Measurements from ENCODE around the gene RNF121.

The RNF121 gene

GRCh38 chr11:71987521-71987920 is 58.7 kb downstream of the RNF121 start:
- no peak for DNase-seq (ENCODE audit: low read depth, low spot score)

DNA sequence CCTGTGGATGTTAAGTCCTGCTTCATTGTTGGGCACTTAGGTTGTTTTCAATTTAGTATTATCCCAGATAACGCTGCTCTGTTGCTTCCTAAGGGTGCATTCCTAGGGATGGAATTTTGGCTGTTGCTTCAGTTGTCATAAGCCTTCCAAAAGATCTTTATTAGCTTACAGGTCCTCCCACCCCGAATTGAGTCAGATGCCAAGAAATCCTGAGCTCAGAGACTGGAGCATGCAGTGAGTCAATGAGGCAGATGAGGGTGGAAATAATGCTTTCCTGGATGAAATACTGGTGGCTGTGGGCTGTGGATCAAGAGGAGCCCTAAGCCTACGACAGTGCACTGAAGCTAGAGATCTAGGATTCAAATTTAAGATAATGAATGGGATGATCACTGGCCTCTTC is 59.2 kb downstream of the RNF121 start:
- DNase-seq (ENCODE audit: low read depth, low spot score): no peak

- DNase-seq (ENCODE audit: low read depth, low spot score): no peak
Measured at GRCh38 chr11:71990701-71991100, 61.9 kb downstream of the RNF121 start.

GRCh38 chr11:71991494-71991893 is 62.6 kb downstream of the RNF121 start:
- DNase-seq (ENCODE audit: low read depth, low spot score): no peak

- DNase-seq (ENCODE audit: low read depth, low spot score): no peak
Measured at GRCh38 chr11:71992136-71992730, 63.4 kb downstream of the RNF121 start.

DNA sequence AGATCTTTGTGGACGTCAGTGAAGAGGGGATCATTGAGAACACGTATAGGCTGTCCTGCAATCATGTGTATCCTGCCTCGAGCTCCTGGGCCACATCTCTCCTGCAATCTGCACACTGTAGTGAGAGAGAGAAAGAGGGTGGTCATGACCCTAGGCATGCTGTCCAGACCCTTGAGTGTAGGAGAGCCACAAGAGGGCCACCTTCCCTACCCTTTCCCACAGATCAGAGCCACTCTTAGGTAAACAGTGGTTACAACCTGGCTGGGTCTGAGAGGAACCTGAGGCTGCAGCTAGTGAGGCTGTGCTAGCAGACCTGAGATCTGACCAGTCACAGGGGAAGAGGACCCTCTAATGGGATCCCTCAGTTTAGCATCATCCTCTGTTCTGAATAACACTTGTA is 65.9 kb downstream of the RNF121 start:
- DNase-seq (ENCODE audit: low read depth, low spot score): no peak

DNA sequence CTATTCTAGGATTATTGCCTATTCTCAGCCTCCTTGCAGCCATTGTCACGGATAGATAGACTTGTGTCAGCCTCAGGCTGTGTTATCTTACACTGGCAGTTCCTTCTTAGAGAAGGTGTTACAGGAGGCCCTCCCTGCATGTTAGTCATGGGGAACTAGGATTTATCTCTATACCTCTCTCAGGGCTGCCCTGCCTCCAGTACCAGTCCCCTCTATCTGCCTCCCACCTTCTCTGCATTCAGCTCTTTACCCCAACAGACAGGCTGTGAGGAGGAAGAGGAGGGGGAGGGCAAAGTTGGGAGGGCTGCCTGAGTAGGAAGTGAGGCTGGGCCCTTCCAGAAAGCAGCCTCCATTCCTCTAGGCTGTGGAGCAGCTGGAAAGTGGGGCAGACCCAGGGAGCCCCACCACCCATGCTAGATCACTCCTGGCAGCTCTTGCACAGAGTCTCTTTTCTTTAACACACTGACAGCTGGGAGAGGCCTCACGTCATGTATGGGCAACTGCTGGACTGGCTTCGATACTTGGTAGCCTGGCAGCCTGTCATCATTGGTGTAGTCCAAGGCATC is 67.0 kb downstream of the RNF121 start:
- DNase-seq (ENCODE audit: low read depth, low spot score): no peak

DNA sequence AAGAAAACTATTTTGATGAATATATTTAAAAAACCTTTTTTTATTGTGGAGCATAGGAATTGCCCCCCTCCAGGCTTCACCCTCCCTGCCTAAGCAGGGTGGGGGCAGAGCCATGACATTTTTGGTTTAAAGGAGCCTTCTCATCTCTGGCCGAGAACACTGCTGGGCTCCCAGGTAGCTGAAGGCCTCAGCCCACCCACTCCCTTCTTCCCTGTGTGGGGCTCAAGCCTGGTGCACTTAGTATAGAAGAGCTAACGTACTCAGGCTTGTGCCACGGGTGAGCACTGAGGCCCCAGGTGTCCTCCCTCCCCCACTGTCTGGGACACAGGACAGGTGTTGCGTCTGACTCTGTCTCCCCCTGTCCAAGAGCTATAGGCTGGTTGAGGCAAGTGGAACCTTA is 67.7 kb downstream of the RNF121 start:
- no peak for DNase-seq (ENCODE audit: low read depth, low spot score)

DNA sequence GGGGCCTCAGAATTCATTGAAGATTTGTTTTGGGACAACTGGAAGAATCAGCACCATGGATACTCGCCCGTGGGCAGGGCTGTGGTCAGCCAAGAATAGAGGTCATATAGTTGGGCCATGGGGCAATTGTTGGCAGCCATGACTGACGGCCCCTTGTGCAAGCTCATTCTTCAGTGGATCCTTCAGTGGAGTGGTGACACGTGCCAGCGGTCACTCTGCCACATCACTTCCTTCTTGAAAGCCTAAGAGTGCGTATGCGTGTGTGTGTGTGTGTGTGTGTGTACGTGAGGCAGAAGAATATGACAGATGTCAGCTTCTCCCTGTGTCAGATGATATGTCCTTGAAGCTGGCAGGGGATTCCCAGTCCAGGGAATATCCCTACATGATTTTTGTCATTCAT is 68.1 kb downstream of the RNF121 start:
- no peak for DNase-seq (ENCODE audit: low read depth, low spot score)

GRCh38 chr11:71997594-71997993 is 68.7 kb downstream of the RNF121 start:
- DNase-seq (ENCODE audit: low read depth, low spot score): no peak

GRCh38 chr11:71998061-71998460 is 69.2 kb downstream of the RNF121 start:
- DNase-seq (ENCODE audit: low read depth, low spot score): no peak

- no peak for DNase-seq (ENCODE audit: low read depth, low spot score)
Measured at GRCh38 chr11:71998649-71999310, 69.9 kb downstream of the RNF121 start, which contains the start of gene IL18BP. Gene IL18BP (plus strand): TSS chr11:71998909. CDS start chr11:71999985, 1,076 bp downstream.

DNA sequence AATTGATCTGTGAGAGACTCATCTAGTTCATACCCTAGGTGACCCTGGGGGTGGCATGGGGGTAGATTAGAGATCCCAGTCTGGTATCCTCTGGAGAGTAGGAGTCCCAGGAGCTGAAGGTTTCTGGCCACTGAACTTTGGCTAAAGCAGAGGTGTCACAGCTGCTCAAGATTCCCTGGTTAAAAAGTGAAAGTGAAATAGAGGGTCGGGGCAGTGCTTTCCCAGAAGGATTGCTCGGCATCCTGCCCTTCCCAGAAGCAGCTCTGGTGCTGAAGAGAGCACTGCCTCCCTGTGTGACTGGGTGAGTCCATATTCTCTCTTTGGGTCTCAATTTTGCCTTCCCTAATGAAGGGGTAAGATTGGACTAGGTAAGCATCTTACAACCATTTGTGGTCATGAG is 70.5 kb downstream of the RNF121 start:
- no peak for DNase-seq (ENCODE audit: low read depth, low spot score)

GRCh38 chr11:71999798-72000197 is 71.0 kb downstream of the RNF121 start:
- DNase-seq (ENCODE audit: low read depth, low spot score): no peak

GRCh38 chr11:72000202-72000867 is 71.5 kb downstream of the RNF121 start:
- DNase-seq (ENCODE audit: low read depth, low spot score): no peak

DNA sequence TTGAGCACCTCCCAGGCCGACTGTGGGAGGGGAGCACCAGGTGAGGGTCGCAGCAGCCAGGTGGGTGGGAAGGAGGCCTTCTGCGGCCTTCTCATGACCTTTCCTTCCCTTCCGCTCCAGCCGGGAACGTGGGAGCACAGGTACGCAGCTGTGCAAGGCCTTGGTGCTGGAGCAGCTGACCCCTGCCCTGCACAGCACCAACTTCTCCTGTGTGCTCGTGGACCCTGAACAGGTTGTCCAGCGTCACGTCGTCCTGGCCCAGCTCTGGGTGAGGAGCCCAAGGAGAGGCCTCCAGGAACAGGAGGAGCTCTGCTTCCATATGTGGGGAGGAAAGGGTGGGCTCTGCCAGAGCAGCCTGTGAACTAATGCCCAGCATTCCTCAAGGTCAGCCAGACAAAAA is 72.4 kb downstream of the RNF121 start:
- no peak for DNase-seq (ENCODE audit: low read depth, low spot score)

- DNase-seq (ENCODE audit: low read depth, low spot score): no peak
Measured at GRCh38 chr11:72001834-72002591, 73.2 kb downstream of the RNF121 start.

- DNase-seq (ENCODE audit: low read depth, low spot score): no peak
Measured at GRCh38 chr11:72002841-72003775, 74.3 kb downstream of the RNF121 start.

DNA sequence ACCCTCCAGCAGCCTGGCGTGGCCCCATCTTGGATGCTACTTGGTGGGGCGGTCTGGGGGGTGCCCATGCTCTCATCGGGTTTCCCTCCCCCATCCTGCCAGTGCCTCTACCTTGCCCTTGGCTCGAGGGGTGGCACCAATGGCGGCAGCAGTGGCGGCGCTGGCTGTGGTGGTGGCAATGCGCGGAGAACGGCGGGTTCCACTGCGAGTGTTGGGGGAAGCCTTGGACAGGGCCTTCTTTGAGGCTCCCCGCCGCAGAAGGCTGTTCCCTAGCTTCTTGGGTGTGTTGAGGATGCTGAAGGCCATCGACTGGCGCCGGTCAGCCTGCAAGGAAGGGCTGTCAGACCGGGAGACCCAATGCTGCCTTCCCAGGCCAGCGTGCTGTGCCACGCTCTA is 74.9 kb downstream of the RNF121 start:
- no peak for DNase-seq (ENCODE audit: low read depth, low spot score)

GRCh38 chr11:72004515-72005346 is 75.9 kb downstream of the RNF121 start:
- no peak for DNase-seq (ENCODE audit: low read depth, low spot score)

Data from activated CD4-positive, CD25-positive, alpha-beta regulatory T cell treated with anti-CD3 and anti-CD28 coated beads, Interleukin-2, amount 50 U/mL, for 16 hours (primary cell).